Ovary (tissue), 3 donors: ENCODE data around the gene DENND5A.

ENCODE experiments used
- EP300 ChIP-seq: sonication (generic); formaldehyde crosslinking; IDR thresholded peaks from one replicate; pipeline ENCODE4 v1.6.1; 2017; ENCODE audit warnings: antibody characterized with exemption
- TF ChIP-seq, protein P1 (sequence below), 3 donors: fragments of 450-650 bp in 2 of 3; fragments of 200-600 bp in 1 of 3; IDR thresholded peaks; one replicate each; pipeline versions ENCODE4 v1.5.1 to v1.8.0; 2016 to 2022; ENCODE audit warnings: antibody characterized with exemption in 3 of 3, mild to moderate bottlenecking in 1 of 3
- donor health status: DM: no; HTN: no; CAD: no.

DNA sequence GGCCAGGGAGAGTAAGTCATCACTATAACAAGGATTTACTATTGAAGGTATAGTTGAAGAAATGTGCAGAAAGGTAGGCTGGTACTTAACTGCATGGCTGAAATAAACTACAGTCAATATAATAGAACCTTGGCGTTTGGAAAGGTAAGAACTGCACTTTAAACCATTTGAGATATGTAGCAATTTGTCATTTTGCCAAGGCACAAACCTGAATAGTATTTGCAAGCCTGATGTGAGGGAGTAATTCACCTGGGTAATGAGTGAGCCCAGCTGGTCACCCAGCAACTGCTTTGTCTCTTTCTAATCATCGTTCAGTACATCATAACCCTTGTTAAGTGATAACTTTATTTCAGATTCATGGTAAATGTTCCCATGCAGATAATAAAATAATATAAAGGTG is 111.5 kb downstream of the DENND5A start:
- TF ChIP-seq EP300: no peak
- TF ChIP-seq, protein P1, sequence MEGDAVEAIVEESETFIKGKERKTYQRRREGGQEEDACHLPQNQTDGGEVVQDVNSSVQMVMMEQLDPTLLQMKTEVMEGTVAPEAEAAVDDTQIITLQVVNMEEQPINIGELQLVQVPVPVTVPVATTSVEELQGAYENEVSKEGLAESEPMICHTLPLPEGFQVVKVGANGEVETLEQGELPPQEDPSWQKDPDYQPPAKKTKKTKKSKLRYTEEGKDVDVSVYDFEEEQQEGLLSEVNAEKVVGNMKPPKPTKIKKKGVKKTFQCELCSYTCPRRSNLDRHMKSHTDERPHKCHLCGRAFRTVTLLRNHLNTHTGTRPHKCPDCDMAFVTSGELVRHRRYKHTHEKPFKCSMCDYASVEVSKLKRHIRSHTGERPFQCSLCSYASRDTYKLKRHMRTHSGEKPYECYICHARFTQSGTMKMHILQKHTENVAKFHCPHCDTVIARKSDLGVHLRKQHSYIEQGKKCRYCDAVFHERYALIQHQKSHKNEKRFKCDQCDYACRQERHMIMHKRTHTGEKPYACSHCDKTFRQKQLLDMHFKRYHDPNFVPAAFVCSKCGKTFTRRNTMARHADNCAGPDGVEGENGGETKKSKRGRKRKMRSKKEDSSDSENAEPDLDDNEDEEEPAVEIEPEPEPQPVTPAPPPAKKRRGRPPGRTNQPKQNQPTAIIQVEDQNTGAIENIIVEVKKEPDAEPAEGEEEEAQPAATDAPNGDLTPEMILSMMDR (IDR thresholded peaks at IDR 0.05): no peak
